ENCODE measurements around the gene SLC7A7.
"Not testable (repeated sequence)": the region's sequence is repeated elsewhere in the genome, so short reads cannot be mapped to it uniquely, and the experiment has no call there.

Gene SLC7A7

DNA sequence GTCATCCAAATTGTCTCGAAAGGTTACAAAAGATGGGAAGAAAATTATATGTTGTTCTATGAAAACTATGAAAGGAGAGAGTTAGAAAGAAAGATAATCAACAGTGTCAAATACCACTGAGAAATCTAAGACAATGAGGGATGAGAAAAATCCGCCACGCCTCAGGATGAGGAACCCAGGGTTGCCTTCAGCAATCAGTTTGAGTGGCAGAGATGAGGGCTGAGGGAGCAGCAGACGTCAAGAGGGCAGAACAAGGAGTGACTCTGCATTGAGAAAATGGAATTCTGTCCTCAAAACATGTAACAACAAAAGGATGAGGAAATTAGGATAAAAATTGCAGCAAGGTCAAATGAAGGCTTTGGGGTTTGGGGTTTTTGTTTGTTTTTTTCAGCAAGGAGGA is 67.0 kb downstream of the SLC7A7 start:
- DNase-seq = no peak

DNA sequence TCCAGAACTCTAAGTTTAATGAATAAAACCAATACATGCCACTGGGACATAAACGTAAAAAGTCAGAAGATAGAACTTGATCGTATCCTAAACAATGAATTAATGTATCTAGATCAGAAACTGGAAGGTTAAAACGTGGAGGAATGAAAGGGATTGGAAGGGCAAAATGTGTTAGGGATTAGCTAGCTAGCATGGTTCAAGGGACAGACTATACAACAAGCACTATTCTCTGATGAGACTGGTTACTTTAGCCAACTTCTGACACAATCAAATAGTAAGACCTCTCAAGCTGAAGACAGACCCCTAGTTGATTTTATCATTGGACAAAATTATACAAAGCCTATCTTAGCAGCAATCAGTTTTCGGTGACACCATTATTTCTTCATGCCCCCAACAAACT is 67.5 kb downstream of the SLC7A7 start:
- DNase-seq = no peak

DNA sequence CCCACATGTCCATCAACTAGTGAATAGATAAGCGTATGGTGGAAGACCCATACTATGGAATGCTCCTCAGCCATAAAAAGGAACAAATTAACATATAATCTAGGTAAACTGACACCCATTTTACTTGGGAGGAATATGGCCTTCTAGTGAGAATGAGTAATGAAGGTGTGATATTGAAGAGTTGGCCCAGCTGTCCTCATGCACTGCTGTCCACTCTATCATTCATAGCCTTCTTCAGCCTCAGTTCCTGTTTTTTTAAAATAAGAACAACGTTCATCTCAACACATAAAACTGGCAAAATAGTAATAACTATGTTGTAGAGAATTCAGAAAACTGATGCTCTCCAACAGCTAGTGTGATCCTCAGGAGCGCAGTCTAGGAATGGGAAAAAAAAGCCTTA is 75.2 kb downstream of the SLC7A7 start:
- no peak for DNase-seq

DNA sequence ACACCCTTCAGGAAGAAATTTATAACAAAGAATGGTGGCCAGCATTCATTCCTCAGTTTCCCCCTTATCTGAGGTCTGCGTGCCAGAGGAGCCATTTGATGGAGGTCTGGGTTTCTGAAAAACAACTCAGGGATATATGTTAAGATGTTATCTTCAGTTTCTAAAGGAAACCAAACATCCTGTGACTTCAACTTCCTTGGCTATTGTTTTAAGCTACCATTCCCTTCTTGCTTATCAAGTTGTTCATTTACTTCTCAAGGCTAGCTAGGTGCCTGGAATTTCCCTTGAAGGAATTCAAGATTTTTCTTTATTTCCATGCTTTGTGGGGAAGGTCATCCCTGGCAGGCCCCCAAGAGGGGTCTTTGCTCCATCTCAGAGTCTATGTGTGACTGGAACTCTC is 75.8 kb downstream of the SLC7A7 start:
- no peak for DNase-seq

DNA sequence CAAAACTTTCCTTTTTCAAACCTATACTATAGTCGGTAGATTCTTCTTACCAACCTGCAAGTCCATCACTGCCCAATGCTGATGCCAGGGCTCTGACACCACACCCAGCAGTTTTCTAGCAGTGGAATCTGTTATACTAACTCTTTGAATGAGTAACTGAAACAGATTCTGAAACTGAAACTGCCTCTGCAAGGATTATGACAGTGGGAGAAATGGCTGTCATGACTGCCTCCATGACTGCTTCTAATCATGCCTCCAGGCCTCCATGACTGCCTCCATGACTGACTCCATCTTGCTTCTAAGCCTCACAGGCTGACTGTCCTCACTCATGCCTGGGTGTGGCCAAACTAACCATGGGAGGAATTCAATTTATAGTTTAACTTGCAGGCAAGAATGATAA is 78.2 kb downstream of the SLC7A7 start:
- no peak for DNase-seq

DNA sequence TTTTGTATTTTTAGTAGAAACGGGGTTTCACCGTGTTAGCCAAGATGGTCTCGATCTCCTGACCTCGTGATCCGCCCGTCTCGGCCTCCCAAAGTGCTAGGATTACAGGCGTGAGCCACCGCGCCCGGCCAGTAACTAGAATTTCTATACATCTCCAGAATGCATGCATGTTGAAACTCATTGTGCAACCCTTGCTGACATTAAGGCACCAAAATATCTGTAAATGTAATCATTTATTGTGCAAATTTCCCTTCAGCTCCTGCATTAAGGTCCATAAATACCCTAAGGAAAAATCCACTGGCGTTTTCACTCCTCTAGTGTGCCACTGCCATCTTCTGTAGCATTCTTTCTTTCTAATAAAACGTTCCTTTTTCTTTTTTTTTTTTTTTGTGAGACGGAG is 78.9 kb downstream of the SLC7A7 start:
- DNase-seq = not testable (repeated sequence)

DNA sequence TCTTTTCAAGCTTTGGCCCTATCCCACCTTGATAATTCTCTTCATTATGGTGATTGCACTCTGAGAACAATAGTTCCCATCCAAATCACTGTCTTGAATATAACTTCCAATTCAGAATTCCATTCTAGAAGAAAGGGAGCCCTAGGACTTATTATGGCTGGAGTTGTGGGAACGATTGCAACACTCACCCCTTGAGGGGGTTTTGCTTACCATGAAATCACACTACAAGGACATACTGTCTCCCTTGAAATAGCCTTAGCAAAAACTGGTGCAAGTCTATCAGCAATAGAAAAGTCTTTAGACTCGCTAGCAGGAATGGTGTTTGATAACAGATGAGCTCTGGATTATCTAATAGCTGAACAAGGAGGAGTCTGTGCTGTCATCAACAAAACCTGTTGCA is 80.1 kb downstream of the SLC7A7 start:
- no peak for DNase-seq

DNA sequence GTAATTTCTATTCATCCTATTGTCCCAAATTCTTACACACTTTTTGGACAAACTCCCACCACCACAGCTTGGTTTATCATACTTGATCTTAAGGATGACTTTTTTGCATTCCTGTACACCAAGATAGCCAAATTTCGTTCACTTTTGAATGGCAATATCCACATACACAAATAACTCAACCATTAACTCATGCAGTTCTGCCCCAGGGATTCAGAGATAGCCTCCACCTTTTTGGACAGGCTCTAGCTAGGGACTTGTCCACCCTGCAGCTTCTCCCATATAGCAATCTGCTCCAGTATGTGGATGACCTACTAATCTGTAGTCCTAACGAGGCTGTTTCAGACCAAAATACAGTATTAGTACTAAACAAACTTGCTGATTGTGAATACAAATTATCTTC is 81.4 kb downstream of the SLC7A7 start:
- no peak for DNase-seq

DNA sequence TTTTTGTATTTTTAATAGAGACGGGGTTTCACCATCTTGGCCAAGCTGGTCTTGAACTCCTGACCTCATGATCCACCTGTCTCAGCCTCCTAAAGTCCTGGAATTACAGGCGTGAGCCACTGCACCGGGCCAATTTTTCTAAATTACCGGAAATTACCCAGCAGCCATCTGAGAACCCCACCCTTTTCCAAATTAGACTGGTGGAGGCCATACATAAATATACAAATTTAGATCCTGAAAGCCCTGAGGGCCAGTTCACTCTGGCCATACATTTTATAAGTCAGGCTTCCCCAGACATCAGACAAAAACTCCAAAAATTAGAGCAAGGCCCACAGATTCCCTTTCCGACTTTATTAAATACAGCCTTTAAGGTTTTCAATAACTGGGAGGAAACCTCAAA is 83.2 kb downstream of the SLC7A7 start:
- DNase-seq = not testable (repeated sequence)

DNA sequence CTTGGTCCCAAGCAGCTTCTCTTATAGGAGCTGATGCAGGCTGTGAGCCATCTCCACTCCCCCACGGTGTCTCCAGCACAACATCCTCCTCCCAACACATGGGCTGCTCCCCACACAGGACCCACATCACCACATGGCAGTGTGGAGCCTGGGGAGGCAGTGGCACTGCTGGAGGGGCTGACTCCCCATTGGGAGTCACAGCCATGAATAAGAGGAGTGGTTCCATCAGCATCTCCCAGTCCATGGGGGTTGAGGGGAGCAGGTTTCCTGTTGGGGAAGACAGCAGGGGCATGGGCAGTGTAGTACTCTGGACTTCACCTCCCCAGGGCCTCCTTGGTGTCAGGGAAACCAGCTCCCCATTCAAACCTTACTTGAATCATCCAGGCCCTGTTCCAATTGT is 89.2 kb downstream of the SLC7A7 start:
- no peak for DNase-seq

DNA sequence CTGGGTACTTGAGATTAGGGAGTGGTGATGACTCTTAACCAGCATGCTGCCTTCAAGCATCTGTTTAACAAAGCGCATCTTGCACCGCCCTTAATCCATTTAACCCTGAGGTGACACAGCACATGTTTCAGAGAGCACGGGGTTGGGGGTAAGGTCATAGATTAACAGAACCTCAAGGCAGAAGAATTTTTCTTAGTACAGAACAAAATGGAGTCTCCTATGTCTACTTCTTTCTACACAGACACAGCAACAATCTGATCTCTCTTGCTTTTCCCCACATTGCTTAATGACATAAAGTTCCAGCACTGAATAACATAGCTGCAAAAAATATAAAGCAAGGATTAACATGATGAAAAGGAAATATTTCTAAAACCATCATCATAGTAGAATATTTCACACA is 89.9 kb downstream of the SLC7A7 start:
- DNase-seq = not testable (repeated sequence)

DNA sequence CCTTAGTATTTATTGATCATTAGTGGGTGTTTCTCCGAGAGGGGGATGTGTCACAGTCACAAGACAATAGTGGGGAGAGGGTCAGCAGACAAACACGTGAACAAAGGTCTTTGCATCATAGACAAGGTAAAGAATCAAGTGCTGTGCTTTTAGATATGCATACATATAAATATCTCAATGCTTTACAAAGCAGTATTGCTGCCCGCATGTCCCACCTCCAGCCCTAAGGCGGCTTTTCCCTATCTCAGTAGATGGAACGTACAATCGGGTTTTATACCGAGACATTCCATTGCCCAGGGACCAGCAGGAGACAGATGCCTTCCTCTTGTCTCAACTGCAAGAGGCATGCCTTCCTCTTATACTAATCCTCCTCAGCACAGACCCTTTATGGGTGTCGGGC is 90.4 kb downstream of the SLC7A7 start:
- DNase-seq = not testable (repeated sequence)

DNA sequence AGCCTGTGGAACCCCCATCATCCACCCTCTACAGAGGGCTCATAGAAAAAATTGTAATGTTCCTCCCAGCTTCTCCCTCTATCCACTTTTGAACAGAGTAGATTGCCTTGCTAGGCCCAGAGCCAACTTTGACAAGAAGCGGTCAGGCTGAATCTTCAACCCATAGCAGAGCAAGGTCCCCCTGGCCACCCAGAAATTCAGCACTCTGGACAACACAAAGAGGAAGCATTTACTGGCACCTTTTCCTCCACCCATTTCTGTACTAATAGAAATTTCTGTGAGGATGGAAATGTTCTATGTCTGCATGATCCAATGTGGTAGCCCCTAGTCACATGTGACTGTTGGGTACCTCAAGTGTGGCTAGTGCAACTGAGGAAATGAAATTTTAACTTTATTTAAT is 91.4 kb downstream of the SLC7A7 start:
- DNase-seq = no peak
